ENCODE results near the gene CYTH3. TPM values are rescaled to one million over a fixed set of nuclear protein-coding genes. Genes with fewer than 3 reads are reported as not detected.

The CYTH3 gene
- total and polyA plus RNA-seq, 2 of the 13 experiments (the other 11 are each of a cell fraction or from before 2014, with no cell fraction given): 3.1 to 3.8 TPM

GRCh38 chr7:6272481-6273323, at the start of gene CYTH3 (continued):
- no peak for TF ChIP-seq ZNF343 (CRISPR knock-in tag; IDR thresholded peaks at IDR 0.05)
- TF ChIP-seq SRSF4 (IDR thresholded peaks at IDR 0.05; ENCODE audit: low read depth, low read length, poor library complexity, severe bottlenecking): no peak
- TF ChIP-seq DBP (CRISPR knock-in tag; IDR thresholded peaks at IDR 0.05; ENCODE audit: not compliant biosample characterization): no peak
- TF ChIP-seq ZNF761 (CRISPR knock-in tag; conservative IDR thresholded peaks at IDR 0.05): no peak
- no peak for TF ChIP-seq CTCF (CRISPR knock-in tag; IDR thresholded peaks at IDR 0.05)
- no peak for TF ChIP-seq ZSCAN29 (CRISPR knock-in tag; conservative IDR thresholded peaks at IDR 0.05)
- 0 out of 2 replicates have a peak, but pooled peaks have one; percentile 7 for TF ChIP-seq ZNF788 (CRISPR knock-in tag; IDR thresholded peaks at IDR 0.05; ENCODE audit: borderline replicate concordance)
- no peak for TF ChIP-seq MTA1 (CRISPR knock-in tag; IDR thresholded peaks at IDR 0.05; ENCODE audit: borderline replicate concordance)
- TF ChIP-seq DMAP1 (CRISPR knock-in tag; IDR thresholded peaks at IDR 0.05): peak; percentile 38; the same call in 1 of the 2 replicates
- no peak for TF ChIP-seq ZNF24 (IDR thresholded peaks at IDR 0.05)
- no peak for TF ChIP-seq POGZ (CRISPR knock-in tag; IDR thresholded peaks at IDR 0.05)
- TF ChIP-seq PITX1 (CRISPR knock-in tag; IDR thresholded peaks at IDR 0.05): no peak
- TF ChIP-seq ZNF383 (CRISPR knock-in tag; IDR thresholded peaks at IDR 0.05; ENCODE audit: borderline replicate concordance): no peak
- TF ChIP-seq TERF1 (CRISPR knock-in tag; IDR thresholded peaks at IDR 0.05): no peak
- no peak for TF ChIP-seq PRDM10 (CRISPR knock-in tag; IDR thresholded peaks at IDR 0.05; ENCODE audit: low read depth)
- TF ChIP-seq SALL1 (CRISPR knock-in tag; IDR thresholded peaks at IDR 0.05): peak; percentile 66; the same call in 1 of the 2 replicates
- no peak for TF ChIP-seq ZNF460 (CRISPR knock-in tag; IDR thresholded peaks at IDR 0.05; ENCODE audit: borderline replicate concordance)
- TF ChIP-seq MYC (CRISPR knock-in tag; IDR thresholded peaks at IDR 0.05; ENCODE audit: borderline replicate concordance): peak; percentile 58; the same call in 1 of the 2 replicates
- no peak for TF ChIP-seq ATF4 (CRISPR knock-in tag; IDR thresholded peaks at IDR 0.05)
